T-helper 1 cell treated with Interleukin-12 subunit alpha and Interleukin-12 subunit beta and Interleukin-4 antibody, amounts not matched to agents 30 μg/mL and 1 μg/mL, for 36 hours (primary cell): ENCODE data around the gene SYNGAP1.
A peak's percentile ranks its signal among the peaks of the same experiment; 100 is the strongest.
"Not testable (repeated sequence)": the region's sequence is repeated elsewhere in the genome, so short reads cannot be mapped to it uniquely, and the experiment has no call there.

Source experiments
- H3K27ac Mint-ChIP-seq: one replicate; pipeline ENCODE4 v1.8.0; 2021; ENCODE audit warnings: mild to moderate bottlenecking, mixed read lengths
- H3K27me3 Mint-ChIP-seq: one replicate; pipeline ENCODE4 v1.8.0; 2021; ENCODE audit warnings: low read depth, mixed read lengths
- H3K36me3 Mint-ChIP-seq: one replicate; pipeline ENCODE4 v1.8.0; 2021; ENCODE audit warnings: low read depth, mixed read lengths
- H3K4me1 Mint-ChIP-seq: one replicate; pipeline ENCODE4 v1.8.0; 2021; ENCODE audit warnings: low read depth, mixed read lengths
- H3K4me3 Mint-ChIP-seq: one replicate; pipeline ENCODE4 v1.8.0; 2021; ENCODE audit warnings: mild to moderate bottlenecking, moderate library complexity, mixed read lengths
- H3K9me3 Mint-ChIP-seq: one replicate; pipeline ENCODE4 v1.8.0; 2021; ENCODE audit warnings: mixed read lengths

The SYNGAP1 gene

GRCh38 chr6:33451606-33452005 lies 31.7 kb downstream of the SYNGAP1 start:
- Mint-ChIP-seq H3K4me1 (peaks cover 20% of the 10 kb centered on the region), H3K27ac (no peak overlapping the region), H3K4me3 (no peak overlapping the region), H3K36me3 (peaks cover 23% of the 10 kb centered on the region), H3K9me3 (no peaks in the 10 kb centered on the region), H3K27me3 (no peaks in the 10 kb centered on the region)

- H3K4me3 Mint-ChIP-seq: no peak overlapping the region
- H3K36me3 Mint-ChIP-seq: peaks cover 27% of the 10 kb centered on the region
- no peaks in the 10 kb centered on the region for H3K27me3 Mint-ChIP-seq
- no peak overlapping the region for H3K27ac Mint-ChIP-seq
- H3K4me1 Mint-ChIP-seq: peaks cover 20% of the 10 kb centered on the region
- H3K9me3 Mint-ChIP-seq: no peaks in the 10 kb centered on the region
Measured at GRCh38 chr6:33452496-33452895, 32.6 kb downstream of the SYNGAP1 start.

GRCh38 chr6:33453393-33454008 lies 33.6 kb downstream of the SYNGAP1 start:
- no peaks in the 10 kb centered on the region for H3K27me3 Mint-ChIP-seq

GRCh38 chr6:33454009-33454946 lies 34.4 kb downstream of the SYNGAP1 start, which contains the start of gene ZBTB9:
Gene ZBTB9, plus strand, starts transcription at chr6:33454576. Its CDS starts 525 bp downstream, at chr6:33455101.
- H3K4me1 Mint-ChIP-seq: peaks cover 20% of the 10 kb centered on the region
- peak within 1 kb of the TSS; percentile 93 for H3K4me3 Mint-ChIP-seq
- H3K27me3 Mint-ChIP-seq: no peaks in the 10 kb centered on the region
- H3K27ac Mint-ChIP-seq: peak within 1 kb of the TSS; percentile 92
- H3K9me3 Mint-ChIP-seq: no peaks in the 10 kb centered on the region
- H3K36me3 Mint-ChIP-seq: peaks cover 16% of the 10 kb centered on the region

More at GRCh38 chr6:33453393-33454008, 33.6 kb downstream of the SYNGAP1 start:
- Mint-ChIP-seq H3K4me1 (peaks cover 20% of the 10 kb centered on the region), H3K27ac (peak overlapping the region; percentile 92), H3K9me3 (no peaks in the 10 kb centered on the region), H3K36me3 (peaks cover 22% of the 10 kb centered on the region), H3K4me3 (peak overlapping the region; percentile 93)

GRCh38 chr6:33455051-33455450 lies 35.2 kb downstream of the SYNGAP1 start:
- Mint-ChIP-seq H3K27me3 (no peaks in the 10 kb centered on the region), H3K27ac (peak overlapping the region; percentile 92), H3K9me3 (no peaks in the 10 kb centered on the region), H3K36me3 (peaks cover 16% of the 10 kb centered on the region), H3K4me3 (peak overlapping the region; percentile 93), H3K4me1 (peaks cover 20% of the 10 kb centered on the region)

- no peak overlapping the region for H3K27ac Mint-ChIP-seq
- no peaks in the 10 kb centered on the region for H3K9me3 Mint-ChIP-seq
- no peaks in the 10 kb centered on the region for H3K27me3 Mint-ChIP-seq
- no peak overlapping the region for H3K4me3 Mint-ChIP-seq
- H3K36me3 Mint-ChIP-seq: peaks cover 12% of the 10 kb centered on the region
- peaks cover 20% of the 10 kb centered on the region for H3K4me1 Mint-ChIP-seq
Measured at GRCh38 chr6:33456156-33456555, 36.3 kb downstream of the SYNGAP1 start.

GRCh38 chr6:33458676-33459075 lies 38.8 kb downstream of the SYNGAP1 start:
- Mint-ChIP-seq H3K36me3 (peaks cover 12% of the 10 kb centered on the region), H3K27me3 (peaks cover 9% of the 10 kb centered on the region), H3K27ac (no peak overlapping the region), H3K9me3 (no peaks in the 10 kb centered on the region), H3K4me3 (no peak overlapping the region), H3K4me1 (peaks cover 11% of the 10 kb centered on the region)

- no peak overlapping the region for H3K4me3 Mint-ChIP-seq
- H3K4me1 Mint-ChIP-seq: peaks cover 10% of the 10 kb centered on the region
- no peaks in the 10 kb centered on the region for H3K9me3 Mint-ChIP-seq
- H3K27ac Mint-ChIP-seq: no peak overlapping the region
- peaks cover 12% of the 10 kb centered on the region for H3K27me3 Mint-ChIP-seq
- H3K36me3 Mint-ChIP-seq: peaks cover 12% of the 10 kb centered on the region
Measured at GRCh38 chr6:33459226-33459625, 39.4 kb downstream of the SYNGAP1 start.

GRCh38 chr6:33466075-33466735 lies 46.3 kb downstream of the SYNGAP1 start:
- H3K36me3 Mint-ChIP-seq: no peaks in the 10 kb centered on the region
- H3K9me3 Mint-ChIP-seq: no peaks in the 10 kb centered on the region
- no peaks in the 10 kb centered on the region for H3K4me1 Mint-ChIP-seq
- peaks cover 12% of the 10 kb centered on the region for H3K27me3 Mint-ChIP-seq
- H3K4me3 Mint-ChIP-seq: no peak overlapping the region
- H3K27ac Mint-ChIP-seq: no peak overlapping the region

GRCh38 chr6:33467091-33467490 lies 47.2 kb downstream of the SYNGAP1 start:
- Mint-ChIP-seq H3K27me3 (peaks cover 9% of the 10 kb centered on the region), H3K27ac (no peak overlapping the region), H3K9me3 (no peaks in the 10 kb centered on the region), H3K4me3 (no peak overlapping the region), H3K4me1 (no peaks in the 10 kb centered on the region), H3K36me3 (no peaks in the 10 kb centered on the region)

GRCh38 chr6:33469661-33470060 lies 49.8 kb downstream of the SYNGAP1 start:
- Mint-ChIP-seq H3K4me1 (no peaks in the 10 kb centered on the region), H3K4me3 (no peak overlapping the region), H3K27me3 (no peaks in the 10 kb centered on the region), H3K27ac (no peak overlapping the region), H3K9me3 (no peaks in the 10 kb centered on the region), H3K36me3 (no peaks in the 10 kb centered on the region)

- Mint-ChIP-seq H3K9me3 (no peaks in the 10 kb centered on the region), H3K36me3 (no peaks in the 10 kb centered on the region), H3K4me1 (no peaks in the 10 kb centered on the region), H3K27ac (no peak overlapping the region), H3K27me3 (peaks cover 18% of the 10 kb centered on the region), H3K4me3 (no peak overlapping the region)
Measured at GRCh38 chr6:33477864-33478263, 58.0 kb downstream of the SYNGAP1 start.

GRCh38 chr6:33481192-33481591 lies 61.3 kb downstream of the SYNGAP1 start:
- no peaks in the 10 kb centered on the region for H3K36me3 Mint-ChIP-seq

GRCh38 chr6:33482620-33483019 lies 62.8 kb downstream of the SYNGAP1 start:
- H3K4me3 Mint-ChIP-seq, H3K36me3 Mint-ChIP-seq, H3K27ac Mint-ChIP-seq, H3K4me1 Mint-ChIP-seq, H3K9me3 Mint-ChIP-seq: not testable (repeated sequence)
- peaks cover 19% of the 10 kb centered on the region for H3K27me3 Mint-ChIP-seq

More at GRCh38 chr6:33481192-33481591, 61.3 kb downstream of the SYNGAP1 start:
- Mint-ChIP-seq H3K27ac (no peak overlapping the region), H3K9me3 (no peaks in the 10 kb centered on the region), H3K4me3 (no peak overlapping the region), H3K27me3 (peaks cover 18% of the 10 kb centered on the region), H3K4me1 (no peaks in the 10 kb centered on the region)
